GM12875 (cell line): ENCODE data around the gene PPARD.
"Not testable (repeated sequence)": the region's sequence is repeated elsewhere in the genome, so short reads cannot be mapped to it uniquely, and the experiment has no call there.

Experiments
- H3K4me3 ChIP-seq: one replicate; pipeline ENCODE4 v1.5.1; 2011; ENCODE audit warnings: low read depth, low read length, control low read depth
- CTCF ChIP-seq: IDR thresholded peaks from 2 replicates; pipeline ENCODE4 v1.5.1; 2011; ENCODE audit warnings: low read depth, mild to moderate bottlenecking, control low read depth, inconsistent platforms, low read length, moderate library complexity, borderline replicate concordance; ENCODE audit not compliant: insufficient read depth

PPARD gene

GRCh38 chr6:35305117-35305516 is 37.2 kb upstream of the PPARD start:
- TF ChIP-seq CTCF = no peak

GRCh38 chr6:35307138-35307537 is 35.2 kb upstream of the PPARD start:
- H3K4me3 ChIP-seq = not testable (repeated sequence)

More at GRCh38 chr6:35305117-35305516, 37.2 kb upstream of the PPARD start:
- no peak overlapping the region for H3K4me3 ChIP-seq

GRCh38 chr6:35308543-35308942 is 33.8 kb upstream of the PPARD start:
- H3K4me3 ChIP-seq = not testable (repeated sequence)

- no peak for TF ChIP-seq CTCF
- H3K4me3 ChIP-seq = no peak overlapping the region
These were observed 32.6 kb upstream of the PPARD start for GRCh38 chr6:35309611-35310264.

- no peak overlapping the region for H3K4me3 ChIP-seq
- TF ChIP-seq CTCF = no peak
These were observed 32.0 kb upstream of the PPARD start for GRCh38 chr6:35310265-35310831.

GRCh38 chr6:35311390-35312075 is 30.8 kb upstream of the PPARD start:
- TF ChIP-seq CTCF = no peak
- H3K4me3 ChIP-seq = no peak overlapping the region

GRCh38 chr6:35312076-35312800 is 30.1 kb upstream of the PPARD start:
- no peak overlapping the region for H3K4me3 ChIP-seq

More at GRCh38 chr6:35312076-35312800, 30.1 kb upstream of the PPARD start:
- TF ChIP-seq CTCF = no peak
